GM18517 (cell line): ENCODE data around the gene LHFPL6.

ENCODE experiments used
- ATAC-seq: cut with Tn5 transposase; IDR thresholded peaks from one replicate; pipeline ENCODE4 v1.9.1; 2021; ENCODE audit warnings: mild to moderate bottlenecking, moderate library complexity; ENCODE audit not compliant: unreplicated experiment

LHFPL6 gene

GRCh38 chr13:39481491-39481890, 121.5 kb downstream of the LHFPL6 start:
- no peak for ATAC-seq

- no peak for ATAC-seq
Observed at GRCh38 chr13:39474600-39474999, 128.4 kb downstream of the LHFPL6 start.

- ATAC-seq: no peak
Observed at GRCh38 chr13:39469676-39470075, 133.3 kb downstream of the LHFPL6 start.

GRCh38 chr13:39468306-39468705, 134.7 kb downstream of the LHFPL6 start:
- ATAC-seq: no peak

- ATAC-seq: no peak
Observed at GRCh38 chr13:39463611-39464010, 139.4 kb downstream of the LHFPL6 start.

GRCh38 chr13:39462906-39463305, 140.1 kb downstream of the LHFPL6 start:
- no peak for ATAC-seq

- ATAC-seq: no peak
Observed at GRCh38 chr13:39462428-39462827, 140.6 kb downstream of the LHFPL6 start.

- no peak for ATAC-seq
Observed at GRCh38 chr13:39461685-39462266, 141.2 kb downstream of the LHFPL6 start.

GRCh38 chr13:39457274-39457673, 145.7 kb downstream of the LHFPL6 start:
- ATAC-seq: no peak

- no peak for ATAC-seq
Observed at GRCh38 chr13:39455521-39456175, 147.3 kb downstream of the LHFPL6 start.

GRCh38 chr13:39452834-39453233, 150.2 kb downstream of the LHFPL6 start:
- ATAC-seq: no peak

- ATAC-seq: no peak
Observed at GRCh38 chr13:39452417-39452816, 150.6 kb downstream of the LHFPL6 start.

GRCh38 chr13:39451860-39452301, 151.1 kb downstream of the LHFPL6 start:
- ATAC-seq: no peak

GRCh38 chr13:39451301-39451700, 151.7 kb downstream of the LHFPL6 start:
- no peak for ATAC-seq

- no peak for ATAC-seq
Observed at GRCh38 chr13:39450176-39450575, 152.8 kb downstream of the LHFPL6 start.

GRCh38 chr13:39448834-39449233, 154.2 kb downstream of the LHFPL6 start:
- no peak for ATAC-seq

GRCh38 chr13:39446865-39447264, 156.1 kb downstream of the LHFPL6 start:
- no peak for ATAC-seq

- ATAC-seq: no peak
Observed at GRCh38 chr13:39444866-39445265, 158.1 kb downstream of the LHFPL6 start.

GRCh38 chr13:39433651-39434050, 169.3 kb downstream of the LHFPL6 start:
- no peak for ATAC-seq

- no peak for ATAC-seq
Observed at GRCh38 chr13:39432196-39432595, 170.8 kb downstream of the LHFPL6 start.

GRCh38 chr13:39422845-39423565, 180.0 kb downstream of the LHFPL6 start:
- no peak for ATAC-seq

- no peak for ATAC-seq
Observed at GRCh38 chr13:39419876-39420275, 183.1 kb downstream of the LHFPL6 start.
